Caki2 (cell line): ENCODE measurements around the gene HMGN3. TPM values are rescaled to one million over a fixed set of nuclear protein-coding genes. Genes with fewer than 3 reads are reported as not detected.

Source experiments
- total RNA-seq: library from RNA; depleted of rRNA; stranded (reverse); fragments of >200 nt; shearing (Covaris generic); gene quantifications from 2 replicates; pipeline ENCODE4 v1.2.3, GENCODE V29; 2014; ENCODE audit warnings: low replicate concordance; rRNA removed

The HMGN3 gene
- total RNA-seq, 1 experiment from 2014 or later, result 95.3 TPM

Other genes starting within 250 kb of the HMGN3 start
- 6.2 and 6.5 TPM in 2 replicates for gene PHIP, start 156.4 kb downstream of the HMGN3 start, total RNA-seq